Ecto neural progenitor cell (in vitro differentiated cells): Measurements from ENCODE around the gene TTC23L.

ENCODE experiments used
- DNase-seq: peaks from one replicate; pipeline ENCODE4 v3.0.0-alpha.2; 2018; ENCODE audit warnings: low spot score

TTC23L gene

GRCh38 chr5:34833976-34834793 is 4.8 kb upstream of the TTC23L start:
- no peak for DNase-seq

GRCh38 chr5:34834794-34835089 is 4.2 kb upstream of the TTC23L start:
- no peak for DNase-seq

- DNase-seq = no peak
These were observed 3.3 kb upstream of the TTC23L start for GRCh38 chr5:34835664-34836063.

GRCh38 chr5:34841816-34842215 is 2.9 kb downstream of the TTC23L start:
- no peak for DNase-seq

GRCh38 chr5:34842554-34842953 is 3.6 kb downstream of the TTC23L start:
- DNase-seq = no peak

GRCh38 chr5:34843497-34843896 is 4.5 kb downstream of the TTC23L start:
- DNase-seq = no peak

GRCh38 chr5:34844106-34844505 is 5.1 kb downstream of the TTC23L start:
- DNase-seq = no peak

- no peak for DNase-seq
These were observed 6.0 kb downstream of the TTC23L start for GRCh38 chr5:34844999-34845398.

- no peak for DNase-seq
These were observed 8.1 kb downstream of the TTC23L start for GRCh38 chr5:34847056-34847455.

GRCh38 chr5:34847552-34847951 is 8.6 kb downstream of the TTC23L start:
- DNase-seq = no peak

GRCh38 chr5:34848230-34848629 is 9.3 kb downstream of the TTC23L start:
- DNase-seq = no peak

- no peak for DNase-seq
These were observed 10.3 kb downstream of the TTC23L start for GRCh38 chr5:34849253-34849652.

GRCh38 chr5:34854459-34855174 is 15.7 kb downstream of the TTC23L start:
- no peak for DNase-seq

- DNase-seq = no peak
These were observed 18.2 kb downstream of the TTC23L start for GRCh38 chr5:34857161-34857560.

GRCh38 chr5:34857894-34858293 is 18.9 kb downstream of the TTC23L start:
- DNase-seq = no peak

GRCh38 chr5:34858790-34859189 is 19.8 kb downstream of the TTC23L start:
- DNase-seq = no peak

- no peak for DNase-seq
These were observed 20.3 kb downstream of the TTC23L start for GRCh38 chr5:34859253-34859652.

GRCh38 chr5:34863946-34864345 is 25.0 kb downstream of the TTC23L start:
- DNase-seq = no peak

- no peak for DNase-seq
These were observed 26.1 kb downstream of the TTC23L start for GRCh38 chr5:34865091-34865490.

- DNase-seq = no peak
These were observed 28.1 kb downstream of the TTC23L start for GRCh38 chr5:34866989-34867471.

GRCh38 chr5:34867660-34868059 is 28.7 kb downstream of the TTC23L start:
- DNase-seq = no peak

- DNase-seq = no peak
These were observed 29.8 kb downstream of the TTC23L start for GRCh38 chr5:34868791-34869190.

- no peak for DNase-seq
These were observed 30.3 kb downstream of the TTC23L start for GRCh38 chr5:34869256-34869655.

GRCh38 chr5:34870382-34870781 is 31.4 kb downstream of the TTC23L start:
- no peak for DNase-seq
